ENCODE data around the gene SUMO2. TPM values are rescaled to one million over a fixed set of nuclear protein-coding genes. Genes with fewer than 3 reads are reported as not detected.

The SUMO2 gene
- total RNA-seq, 4 donors from 2014 or later, result 52.0 to 73.9 (median 70.8) TPM

DNA sequence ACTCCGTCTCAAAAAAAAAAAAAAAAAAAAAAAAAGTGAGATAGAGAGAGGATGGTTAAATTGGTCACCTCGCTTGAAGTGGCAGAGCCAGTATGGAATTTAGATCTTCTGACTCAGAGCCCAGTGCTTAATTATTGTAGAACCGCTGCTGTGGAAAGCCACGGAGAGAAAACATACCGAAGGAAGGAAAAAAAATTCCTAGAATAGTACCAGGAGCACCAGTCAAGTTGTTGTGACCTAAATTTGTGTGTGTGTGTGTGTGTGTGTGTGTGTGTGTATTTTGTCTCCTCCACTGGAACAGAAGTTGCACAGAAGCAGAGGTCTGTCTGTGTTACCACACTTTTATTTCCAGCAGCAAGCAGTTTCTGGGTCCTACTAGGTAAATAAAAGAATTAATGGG, 12.1 kb upstream of the SUMO2 start:
- no peaks in the 10 kb centered on the region for H3K4me1 ChIP-seq
- H3K27me3 ChIP-seq, result no peaks in the 10 kb centered on the region
- DNase-seq (ENCODE audit: low spot score in 2 of 2), result no peak
- no peak overlapping the region for H3K27ac ChIP-seq
- WGBS, result 85% methylated on average over 4 of the region's 5 CpGs
- no peak overlapping the region for H3K4me3 ChIP-seq
- TF ChIP-seq POLR2AphosphoS5 (IDR thresholded peaks at IDR 0.05) (no peak), EP300 (IDR thresholded peaks at IDR 0.05) (no peak), POLR2A (IDR thresholded peaks at IDR 0.05) (no peak)
- TF ChIP-seq, protein P1, sequence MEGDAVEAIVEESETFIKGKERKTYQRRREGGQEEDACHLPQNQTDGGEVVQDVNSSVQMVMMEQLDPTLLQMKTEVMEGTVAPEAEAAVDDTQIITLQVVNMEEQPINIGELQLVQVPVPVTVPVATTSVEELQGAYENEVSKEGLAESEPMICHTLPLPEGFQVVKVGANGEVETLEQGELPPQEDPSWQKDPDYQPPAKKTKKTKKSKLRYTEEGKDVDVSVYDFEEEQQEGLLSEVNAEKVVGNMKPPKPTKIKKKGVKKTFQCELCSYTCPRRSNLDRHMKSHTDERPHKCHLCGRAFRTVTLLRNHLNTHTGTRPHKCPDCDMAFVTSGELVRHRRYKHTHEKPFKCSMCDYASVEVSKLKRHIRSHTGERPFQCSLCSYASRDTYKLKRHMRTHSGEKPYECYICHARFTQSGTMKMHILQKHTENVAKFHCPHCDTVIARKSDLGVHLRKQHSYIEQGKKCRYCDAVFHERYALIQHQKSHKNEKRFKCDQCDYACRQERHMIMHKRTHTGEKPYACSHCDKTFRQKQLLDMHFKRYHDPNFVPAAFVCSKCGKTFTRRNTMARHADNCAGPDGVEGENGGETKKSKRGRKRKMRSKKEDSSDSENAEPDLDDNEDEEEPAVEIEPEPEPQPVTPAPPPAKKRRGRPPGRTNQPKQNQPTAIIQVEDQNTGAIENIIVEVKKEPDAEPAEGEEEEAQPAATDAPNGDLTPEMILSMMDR (IDR thresholded peaks at IDR 0.05), result no peak
- H3K9me3 ChIP-seq, result no peaks in the 10 kb centered on the region
- H3K36me3 ChIP-seq, result no peaks in the 10 kb centered on the region

DNA sequence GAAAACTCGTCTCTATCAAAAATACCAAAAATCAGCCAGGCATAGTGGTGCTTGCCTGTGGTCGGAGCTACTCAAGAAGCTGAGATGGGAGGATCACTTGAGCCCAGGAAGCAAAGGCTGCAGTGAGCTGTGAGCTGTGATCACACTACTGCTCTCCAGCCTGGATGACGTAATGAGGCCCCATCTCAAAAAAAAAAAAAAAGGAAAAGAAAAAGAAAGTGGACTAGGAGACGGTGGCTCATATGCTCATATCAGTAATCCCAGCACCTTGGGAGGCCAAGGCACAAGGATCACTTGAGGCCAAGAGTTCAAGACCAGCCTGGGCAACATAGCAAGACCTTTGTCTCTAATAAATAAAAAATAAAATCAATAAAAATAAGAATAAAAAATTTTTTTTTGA, 8.8 kb upstream of the SUMO2 start:
- DNase-seq (ENCODE audit: low spot score in 2 of 2), result no peak
- H3K27ac ChIP-seq, result no peak overlapping the region
- TF ChIP-seq, protein P1 (IDR thresholded peaks at IDR 0.05), result no peak
- TF ChIP-seq POLR2A (IDR thresholded peaks at IDR 0.05) (no peak), EP300 (IDR thresholded peaks at IDR 0.05) (no peak)
- WGBS, result 77% methylated on average over 4 of the region's 4 CpGs
- no peaks in the 10 kb centered on the region for H3K9me3 ChIP-seq
- H3K4me3 ChIP-seq, result no peak overlapping the region
- no peaks in the 10 kb centered on the region for H3K27me3 ChIP-seq
- H3K4me1 ChIP-seq, result no peaks in the 10 kb centered on the region
- no peaks in the 10 kb centered on the region for H3K36me3 ChIP-seq

DNA sequence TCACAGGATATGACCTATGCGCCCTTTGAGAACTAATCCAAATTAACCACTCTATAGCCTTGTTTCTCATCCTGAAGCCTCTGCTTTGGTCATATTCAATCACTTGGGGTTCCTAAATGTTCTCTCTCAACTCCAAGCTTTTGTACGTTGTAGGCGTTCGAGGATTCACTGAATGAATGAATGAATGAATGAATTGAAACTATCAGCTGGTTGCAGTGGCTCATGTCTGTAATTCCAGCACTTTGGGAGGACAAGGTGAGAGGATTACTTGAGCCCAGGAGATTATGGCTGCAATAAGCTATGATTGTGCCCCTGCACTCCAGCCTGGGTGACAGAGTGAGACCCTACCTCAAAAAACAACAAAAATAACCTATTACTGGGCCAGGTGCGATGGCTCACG, 5.9 kb upstream of the SUMO2 start:
- H3K4me1 ChIP-seq, result peaks cover under 1% of the 10 kb centered on the region
- no peaks in the 10 kb centered on the region for H3K36me3 ChIP-seq
- WGBS, result 95% methylated on average over 6 of the region's 6 CpGs
- no peak for DNase-seq (ENCODE audit: low spot score in 2 of 2)
- H3K4me3 ChIP-seq, result no peak overlapping the region
- H3K27ac ChIP-seq, result no peak overlapping the region
- H3K9me3 ChIP-seq, result no peaks in the 10 kb centered on the region
- no peaks in the 10 kb centered on the region for H3K27me3 ChIP-seq
- TF ChIP-seq POLR2A (IDR thresholded peaks at IDR 0.05) (no peak), EP300 (IDR thresholded peaks at IDR 0.05) (no peak), POLR2AphosphoS5 (IDR thresholded peaks at IDR 0.05) (no peak)
- TF ChIP-seq, protein P1 (IDR thresholded peaks at IDR 0.05), result no peak

DNA sequence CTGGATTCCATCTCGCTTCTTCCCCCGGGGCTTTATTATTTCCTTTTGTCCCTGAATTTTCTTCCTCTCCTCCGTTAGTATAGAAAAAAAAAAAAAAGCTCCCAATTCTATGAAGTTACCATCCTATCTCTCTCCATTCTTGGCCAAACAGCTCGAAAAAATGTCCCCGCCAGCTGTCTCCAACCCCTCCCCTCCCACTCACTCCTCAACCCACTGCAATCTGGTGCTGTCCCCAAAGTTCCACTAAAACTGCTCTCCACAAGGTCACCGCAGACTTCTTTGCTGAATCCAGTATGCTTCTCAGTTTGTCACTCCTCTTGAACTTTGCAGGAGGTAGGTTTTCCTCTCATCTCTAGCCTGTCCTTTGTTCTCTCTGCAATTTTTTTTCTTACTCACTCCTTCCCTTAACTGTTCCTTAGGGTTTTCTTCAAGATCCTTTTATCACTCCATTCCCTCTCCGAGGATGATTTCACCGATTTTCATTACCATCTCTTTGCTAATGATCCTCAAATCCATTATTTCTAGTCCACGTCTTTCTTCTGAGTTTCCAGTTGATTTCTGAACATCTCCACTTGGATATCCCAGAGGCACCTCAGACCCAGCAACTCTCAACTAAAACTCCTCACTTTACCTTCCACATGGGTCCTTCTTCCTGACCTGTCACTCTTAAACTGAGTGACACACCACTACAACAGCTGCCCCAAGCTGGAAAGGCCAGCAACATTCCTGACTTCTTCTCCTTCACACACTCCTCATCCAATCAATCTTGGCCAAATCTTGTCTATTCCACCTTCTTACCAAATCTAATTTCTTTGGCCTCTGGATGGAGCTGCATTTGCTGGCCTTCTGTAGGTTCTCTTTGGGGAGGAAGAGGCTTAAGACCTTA, 1.5 kb upstream of the SUMO2 start:
- 93% methylated on average over 9 of the region's 9 CpGs for WGBS
- H3K27ac ChIP-seq, result no peak overlapping the region

GRCh38 chr17:75182319-75182568, 515 bp downstream of the SUMO2 start:
- Histone ChIP-seq H3K27ac (peak overlapping the region; percentile 100), H3K9me3 (no peaks in the 10 kb centered on the region), H3K36me3 (peaks cover 23% of the 10 kb centered on the region), H3K4me3 (peak overlapping the region; percentile 83), H3K4me1 (peaks cover 37% of the 10 kb centered on the region), H3K27me3 (no peaks in the 10 kb centered on the region)
- TF ChIP-seq, protein P1 (IDR thresholded peaks at IDR 0.05), result peak in 1 of 2 donors; percentile 26
- TF ChIP-seq EP300 (IDR thresholded peaks at IDR 0.05), result no peak
- no peak for TF ChIP-seq POLR2A (IDR thresholded peaks at IDR 0.05)
- no peak for TF ChIP-seq POLR2AphosphoS5 (IDR thresholded peaks at IDR 0.05)
- peak; percentile 82 to 86 for DNase-seq (ENCODE audit: low spot score in 2 of 2)
- WGBS, result 2% methylated on average over 10 of the region's 33 CpGs

More for the DNA sequence above, 1.5 kb upstream of the SUMO2 start:
- DNase-seq (ENCODE audit: low spot score in 2 of 2), result no peak
- no peaks in the 10 kb centered on the region for H3K9me3 ChIP-seq
- H3K4me1 ChIP-seq, result peaks cover 29% of the 10 kb centered on the region
- no peak overlapping the region for H3K4me3 ChIP-seq
- H3K27me3 ChIP-seq, result no peaks in the 10 kb centered on the region
- TF ChIP-seq, protein P1 (IDR thresholded peaks at IDR 0.05), result no peak
- H3K36me3 ChIP-seq, result peaks cover 6% of the 10 kb centered on the region

Data from suprapubic skin (tissue), 4 donors.